Peyer's patch (tissue), 4 donors: ENCODE data around the gene DPP4. TPM values are rescaled to one million over a fixed set of nuclear protein-coding genes. Genes with fewer than 3 reads are reported as not detected.

Source experiments
- DNase-seq, 3 donors: peaks; one replicate each; pipeline ENCODE4 v3.0.0-alpha.2; 2017 to 2019
- H3K27ac ChIP-seq, 4 donors: fragments of 200-600 bp; sonication (generic); one replicate each; pipeline ENCODE4 v1.5.1; 2016 to 2019
- H3K27me3 ChIP-seq, 2 donors: fragments of 200-600 bp; sonication (generic); one replicate each; pipeline ENCODE4 v1.5.1; 2019
- H3K36me3 ChIP-seq, 3 donors: fragments of 200-600 bp; sonication (generic); one replicate each; pipeline ENCODE4 v1.5.1; 2016 to 2019
- H3K4me1 ChIP-seq, 4 donors: fragments of 200-600 bp; sonication (generic); one replicate each; pipeline ENCODE4 v1.5.1; 2016 to 2019
- H3K4me3 ChIP-seq, 4 donors: fragments of 200-600 bp; sonication (generic); 1 replicate in 3 of 4; 2 replicates in 1 of 4; pipeline ENCODE4 v1.5.1; 2016 to 2019; ENCODE audit warnings: mild to moderate bottlenecking in 1 of 4
- H3K9me3 ChIP-seq, 4 donors: fragments of 200-600 bp; sonication (generic); one replicate each; pipeline ENCODE4 v1.5.1; 2016 to 2019; ENCODE audit warnings: mild to moderate bottlenecking in 1 of 4
- CTCF ChIP-seq, 6 experiments: fragments of 450-650 bp in 4 of 6; fragments of 200-600 bp in 2 of 6; sonication (generic) in 1 of 6; IDR thresholded peaks; one replicate each; pipeline ENCODE4 v1.5.1; 2017 to 2019; ENCODE audit warnings: antibody characterized with exemption in 6 of 6, mild to moderate bottlenecking in 3 of 6, moderate library complexity in 1 of 6
- POLR2A ChIP-seq, 2 donors: fragments of 450-650 bp; IDR thresholded peaks; one replicate each; pipeline ENCODE4 v1.5.1; 2017; ENCODE audit warnings: antibody characterized with exemption in 2 of 2, mild to moderate bottlenecking in 2 of 2, moderate library complexity in 2 of 2
- total RNA-seq, 4 donors: library from RNA; depleted of rRNA; stranded (reverse); fragments of >200 nt; gene quantifications; one replicate each; pipeline ENCODE4 v1.1.0, GENCODE V29; 2016

The DPP4 gene
- total RNA-seq = 100 to 1,000 TPM in 3 of 4 donors, 10 to 100 TPM in 1; 17.3 to 447 (median 178) TPM

GRCh38 chr2:162073888-162074631 is at the start of gene DPP4:
Gene DPP4 (minus strand): TSS chr2:162074215. CDS start chr2:162073981, 234 bp downstream.
- peak; percentile 20 to 86 (median 84) for DNase-seq
- Histone ChIP-seq H3K9me3 (peaks cover 0 to 6% (median 0%) of the 10 kb centered on the region in 4 donors), H3K36me3 (no peaks in the 10 kb centered on the region), H3K4me1 (peaks cover 0 to 41% (median 0%) of the 10 kb centered on the region in 4 donors), H3K27me3 (no peaks in the 10 kb centered on the region), H3K4me3 (peak within 1 kb of the TSS; percentile 46 to 72 (median 52)), H3K27ac (peak within 1 kb of the TSS; percentile 55 to 82 (median 64))
- peak in 1 of 6 experiments; percentile 25 for TF ChIP-seq CTCF (IDR thresholded peaks at IDR 0.05)
- TF ChIP-seq POLR2A (IDR thresholded peaks at IDR 0.05) = peak; percentile 79 to 91

GRCh38 chr2:162118166-162119031 is 44.4 kb upstream of the DPP4 start:
- no peaks in the 10 kb centered on the region for H3K9me3 ChIP-seq
- peaks cover 0 to 10% (median 0%) of the 10 kb centered on the region in 4 donors for H3K4me1 ChIP-seq
- peak overlapping the region in 1 of 4 donors; percentile 8 for H3K27ac ChIP-seq
- DNase-seq = no peak
- TF ChIP-seq CTCF (IDR thresholded peaks at IDR 0.05) = no peak
- TF ChIP-seq POLR2A (IDR thresholded peaks at IDR 0.05) = no peak
- no peaks in the 10 kb centered on the region for H3K36me3 ChIP-seq
- no peak overlapping the region for H3K4me3 ChIP-seq
- H3K27me3 ChIP-seq = no peaks in the 10 kb centered on the region

DNA sequence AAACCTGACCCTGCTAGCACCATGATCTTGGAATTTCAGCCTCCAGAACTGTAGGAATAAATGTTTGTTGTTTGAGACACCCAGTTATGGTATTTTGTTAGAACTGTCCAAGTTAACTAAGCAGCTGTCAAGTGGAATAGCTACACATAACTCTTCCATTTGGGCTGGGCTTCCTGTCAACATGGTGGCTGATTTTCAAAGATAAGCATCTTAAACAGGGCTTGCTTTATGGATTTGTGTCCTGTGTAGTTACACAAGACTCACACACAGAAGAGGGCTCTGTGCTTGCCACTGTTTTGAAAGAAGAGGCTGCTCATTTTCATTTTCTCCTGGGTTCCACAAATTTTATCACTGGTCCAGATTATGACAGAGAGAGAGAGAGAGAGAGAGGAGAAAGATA is 42.3 kb upstream of the DPP4 start:
- H3K27me3 ChIP-seq = no peaks in the 10 kb centered on the region
- TF ChIP-seq CTCF (IDR thresholded peaks at IDR 0.05) (no peak), POLR2A (IDR thresholded peaks at IDR 0.05) (no peak)
- H3K9me3 ChIP-seq = no peaks in the 10 kb centered on the region
- H3K4me1 ChIP-seq = peaks cover 0 to 10% (median 0%) of the 10 kb centered on the region in 4 donors
- no peak overlapping the region for H3K4me3 ChIP-seq
- no peak overlapping the region for H3K27ac ChIP-seq
- no peaks in the 10 kb centered on the region for H3K36me3 ChIP-seq
- DNase-seq = no peak

DNA sequence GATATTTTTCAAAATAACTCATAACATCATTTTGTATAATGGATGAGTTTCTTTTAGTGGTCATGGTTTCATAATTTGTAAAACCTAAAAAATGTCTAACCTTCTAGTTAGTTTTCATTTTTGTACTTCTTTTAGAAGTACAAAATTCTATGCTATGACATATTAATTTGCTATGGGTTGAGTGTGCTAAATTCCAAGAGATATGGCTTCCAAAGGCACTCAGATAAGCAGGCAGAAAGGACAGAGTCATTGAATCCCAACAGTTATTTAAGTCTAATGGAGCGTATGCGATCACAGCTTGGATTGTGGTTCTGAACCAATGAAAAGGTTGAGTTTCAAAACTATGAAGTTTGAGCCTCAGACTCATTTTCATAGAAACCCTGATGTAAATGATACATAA is 41.1 kb upstream of the DPP4 start:
- H3K27me3 ChIP-seq = no peaks in the 10 kb centered on the region
- no peaks in the 10 kb centered on the region for H3K36me3 ChIP-seq
- no peak for DNase-seq
- H3K4me3 ChIP-seq = no peak overlapping the region
- no peak overlapping the region for H3K27ac ChIP-seq
- no peaks in the 10 kb centered on the region for H3K9me3 ChIP-seq
- TF ChIP-seq POLR2A (IDR thresholded peaks at IDR 0.05) (no peak), CTCF (IDR thresholded peaks at IDR 0.05) (no peak)
- peaks cover 0 to 10% (median 0%) of the 10 kb centered on the region in 4 donors for H3K4me1 ChIP-seq

DNA sequence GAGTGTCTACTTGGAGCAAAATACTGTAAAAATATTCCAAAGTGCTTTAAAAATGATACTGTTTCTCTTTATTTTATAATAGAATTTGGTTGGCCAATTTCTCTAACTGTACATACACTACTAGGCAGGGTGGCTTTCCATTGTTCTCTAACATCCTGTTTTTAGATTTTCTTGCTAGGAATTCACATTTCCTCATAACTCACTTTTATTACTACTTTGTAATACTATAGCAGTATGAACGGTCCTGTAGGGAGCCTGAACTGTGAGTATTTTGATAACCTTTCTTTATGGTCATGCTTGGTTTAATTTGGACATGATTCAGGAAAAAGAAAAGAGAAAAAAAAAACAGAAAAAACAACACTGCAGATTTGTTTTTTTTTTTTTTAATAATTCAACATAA is 40.3 kb upstream of the DPP4 start:
- Histone ChIP-seq H3K4me1 (peaks cover 0 to 10% (median 0%) of the 10 kb centered on the region in 4 donors), H3K36me3 (no peaks in the 10 kb centered on the region), H3K27ac (peak overlapping the region in 1 of 4 donors; percentile 0), H3K9me3 (no peaks in the 10 kb centered on the region), H3K27me3 (no peaks in the 10 kb centered on the region), H3K4me3 (no peak overlapping the region)
- no peak for TF ChIP-seq CTCF (IDR thresholded peaks at IDR 0.05)
- no peak for TF ChIP-seq POLR2A (IDR thresholded peaks at IDR 0.05)
- no peak for DNase-seq
